MCF 10A (cell line): Measurements from ENCODE around the gene RMI1. TPM values are rescaled to one million over a fixed set of nuclear protein-coding genes. Genes with fewer than 3 reads are reported as not detected.

Experiments used
- BruUV-seq: library from RNA; stranded (reverse); fragments of 400-500 nt; replicated peaks from 2 replicates; lab custom pipeline; 2021; lab: Mats Ljungman, UMichigan
- CTCF ChIA-PET: fragments of 300-600 bp; sonication (Branson Sonifier 250); formaldehyde crosslinking; extraction: SDS; loops from one replicate; lab custom pipeline; 2021; ENCODE audit warnings: antibody characterized with exemption, inconsistent platforms; lab: Yijun Ruan, JAX
- POLR2A ChIA-PET: fragments of 300-600, 350-650 bp; sonication (Branson Sonifier 250); formaldehyde crosslinking; extraction: SDS; loops from one replicate; lab custom pipeline; 2020; ENCODE audit warnings: antibody characterized with exemption, inconsistent platforms; lab: Yijun Ruan, JAX
- DNase-seq: peaks from one replicate; pipeline ENCODE4 v3.0.0-alpha.2; 2018; ENCODE audit not compliant: unreplicated experiment
- H3K27ac Mint-ChIP-seq: one replicate; pipeline ENCODE4 v1.8.0; 2022; ENCODE audit warnings: mild to moderate bottlenecking, low read depth, mixed read lengths; ENCODE audit not compliant: unreplicated experiment
- H3K27me3 Mint-ChIP-seq: one replicate; pipeline ENCODE4 v1.8.0; 2022; ENCODE audit warnings: mixed read lengths; ENCODE audit not compliant: insufficient read depth, unreplicated experiment
- H3K36me3 Mint-ChIP-seq: one replicate; pipeline ENCODE4 v1.8.0; 2022; ENCODE audit warnings: mild to moderate bottlenecking, moderate library complexity, mixed read lengths; ENCODE audit not compliant: insufficient read depth, unreplicated experiment
- H3K4me1 Mint-ChIP-seq: one replicate; pipeline ENCODE4 v1.8.0; 2022; ENCODE audit warnings: mixed read lengths; ENCODE audit not compliant: insufficient read depth, unreplicated experiment
- H3K4me3 Mint-ChIP-seq: one replicate; pipeline ENCODE4 v1.8.0; 2022; ENCODE audit warnings: mild to moderate bottlenecking, moderate library complexity, mixed read lengths; ENCODE audit not compliant: unreplicated experiment
- H3K9me3 Mint-ChIP-seq: one replicate; pipeline ENCODE4 v1.8.0; 2022; ENCODE audit warnings: mixed read lengths; ENCODE audit not compliant: unreplicated experiment
- intact Hi-C: fragments of 100-400 bp; cut with micrococcal nuclease; formaldehyde crosslinking; loops from 2 replicates; pipeline ENCODE4 v1.14.1; 2022
- total RNA-seq: library from RNA; stranded (reverse); gene quantifications from 2 replicates; pipeline ENCODE4 v1.2.3, GENCODE V29; 2022
- TF ChIP-seq, protein P1 (sequence below): fragments of 200-600 bp; IDR thresholded peaks from one replicate; pipeline ENCODE4 v1.8.0; 2022; ENCODE audit warnings: antibody characterized with exemption, mild to moderate bottlenecking; ENCODE audit not compliant: unreplicated experiment

The RMI1 gene
- total RNA-seq, 1 experiment from 2014 or later: 11.0 TPM

- TF ChIP-seq, protein P1, sequence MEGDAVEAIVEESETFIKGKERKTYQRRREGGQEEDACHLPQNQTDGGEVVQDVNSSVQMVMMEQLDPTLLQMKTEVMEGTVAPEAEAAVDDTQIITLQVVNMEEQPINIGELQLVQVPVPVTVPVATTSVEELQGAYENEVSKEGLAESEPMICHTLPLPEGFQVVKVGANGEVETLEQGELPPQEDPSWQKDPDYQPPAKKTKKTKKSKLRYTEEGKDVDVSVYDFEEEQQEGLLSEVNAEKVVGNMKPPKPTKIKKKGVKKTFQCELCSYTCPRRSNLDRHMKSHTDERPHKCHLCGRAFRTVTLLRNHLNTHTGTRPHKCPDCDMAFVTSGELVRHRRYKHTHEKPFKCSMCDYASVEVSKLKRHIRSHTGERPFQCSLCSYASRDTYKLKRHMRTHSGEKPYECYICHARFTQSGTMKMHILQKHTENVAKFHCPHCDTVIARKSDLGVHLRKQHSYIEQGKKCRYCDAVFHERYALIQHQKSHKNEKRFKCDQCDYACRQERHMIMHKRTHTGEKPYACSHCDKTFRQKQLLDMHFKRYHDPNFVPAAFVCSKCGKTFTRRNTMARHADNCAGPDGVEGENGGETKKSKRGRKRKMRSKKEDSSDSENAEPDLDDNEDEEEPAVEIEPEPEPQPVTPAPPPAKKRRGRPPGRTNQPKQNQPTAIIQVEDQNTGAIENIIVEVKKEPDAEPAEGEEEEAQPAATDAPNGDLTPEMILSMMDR: no peak
- no peak for DNase-seq
- CTCF ChIA-PET: interaction anchor here (0.6 to 0.8 kb wide), 2 partner anchors 9 to 274 kb away, joined by 3 to 4 read pairs; no protein-coding TSS in a partner anchor
- BruUV-seq: no TSS peak
- Mint-ChIP-seq H3K4me3 (no peak overlapping the region), H3K27ac (no peak overlapping the region), H3K9me3 (peaks cover 5% of the 10 kb centered on the region), H3K36me3 (peaks cover 7% of the 10 kb centered on the region), H3K4me1 (peaks cover 17% of the 10 kb centered on the region), H3K27me3 (no peaks in the 10 kb centered on the region)
- POLR2A ChIA-PET: no interaction called here
- intact Hi-C loops: no loop called here
Measured at GRCh38 chr9:83991355-83991754, 10.8 kb downstream of the RMI1 start.

- Mint-ChIP-seq H3K4me3 (no peak overlapping the region), H3K4me1 (peaks cover 11% of the 10 kb centered on the region), H3K27ac (no peak overlapping the region), H3K36me3 (peaks cover 7% of the 10 kb centered on the region), H3K27me3 (no peaks in the 10 kb centered on the region), H3K9me3 (peaks cover 2% of the 10 kb centered on the region)
- TF ChIP-seq, protein P1: peak; percentile 20
- POLR2A ChIA-PET: interaction anchor here (0.7 to 3.2 kb wide), 4 partner anchors 12 to 174 kb away, joined by 3 to 15 read pairs (median 6); partner anchors contain the start of genes HNRNPK and RMI1
- no peak for DNase-seq
- intact Hi-C loops: loop anchor here (1.0 to 2.0 kb wide), 2 partner anchors 269 to 322 kb away; no protein-coding TSS in a partner anchor
- CTCF ChIA-PET: interaction anchor here (0.6 to 1.4 kb wide), 8 partner anchors 8 to 323 kb away, joined by 3 to 12 read pairs (median 4); no protein-coding TSS in a partner anchor
- no TSS peak for BruUV-seq
Measured at GRCh38 chr9:83992407-83992806, 11.8 kb downstream of the RMI1 start.

GRCh38 chr9:83992901-83993300, 12.3 kb downstream of the RMI1 start:
- Mint-ChIP-seq H3K4me1 (peaks cover 11% of the 10 kb centered on the region), H3K4me3 (no peak overlapping the region), H3K9me3 (no peaks in the 10 kb centered on the region), H3K27me3 (no peaks in the 10 kb centered on the region), H3K36me3 (peaks cover 7% of the 10 kb centered on the region), H3K27ac (no peak overlapping the region)
- ChIA-PET CTCF (interaction anchor here (0.6 to 1.4 kb wide), 4 partner anchors 266 to 323 kb away, joined by 4 to 12 read pairs (median 5); no protein-coding TSS in a partner anchor), POLR2A (interaction anchor here (0.7 to 3.2 kb wide), 4 partner anchors 12 to 174 kb away, joined by 3 to 15 read pairs (median 6); partner anchors contain the start of genes HNRNPK and RMI1)
- intact Hi-C loops: loop anchor here (1.0 to 2.0 kb wide), 2 partner anchors 268 to 322 kb away; no protein-coding TSS in a partner anchor
- no TSS peak for BruUV-seq
- no peak for DNase-seq
- TF ChIP-seq, protein P1: no peak

DNA sequence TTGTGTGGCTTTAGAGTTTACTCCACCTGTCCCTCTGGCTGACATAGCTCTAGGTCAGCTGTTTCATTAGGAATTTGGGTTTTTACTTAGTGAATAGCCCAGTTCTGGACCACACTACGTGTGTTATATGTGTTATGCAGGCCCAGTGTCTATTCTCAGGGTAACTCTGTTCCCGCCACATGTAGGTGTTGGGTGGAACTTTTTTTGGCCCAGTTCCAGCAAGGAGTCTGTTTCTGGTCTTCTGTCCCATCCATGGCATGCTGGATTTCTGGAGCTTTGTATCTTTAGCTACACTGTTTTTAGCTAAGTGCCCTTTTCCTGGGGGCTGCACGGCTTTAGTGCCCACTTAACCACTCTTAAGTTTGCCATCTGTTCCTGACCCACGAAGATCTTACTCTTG, 15.5 kb downstream of the RMI1 start:
- no TSS peak for BruUV-seq
- Mint-ChIP-seq H3K9me3 (no peaks in the 10 kb centered on the region), H3K4me1 (peaks cover 11% of the 10 kb centered on the region), H3K27ac (no peak overlapping the region), H3K27me3 (no peaks in the 10 kb centered on the region), H3K36me3 (peaks cover 2% of the 10 kb centered on the region), H3K4me3 (no peak overlapping the region)
- TF ChIP-seq, protein P1: no peak
- ChIA-PET CTCF (interaction anchor here (0.6 to 2.0 kb wide), 5 partner anchors 141 to 938 kb away, joined by 3 to 7 read pairs (median 3); no protein-coding TSS in a partner anchor), POLR2A (interaction anchor here (0.6 to 1.0 kb wide), 4 partner anchors 13 to 903 kb away, joined by 3 to 11 read pairs (median 4); partner anchors contain the start of genes HNRNPK and RMI1)
- intact Hi-C loops: no loop called here
- DNase-seq: no peak
